ENCODE results near the gene ZNF609.

GRCh38 chr15:64731805-64732151 is 271.4 kb downstream of the ZNF609 start:
- TF ChIP-seq CTCF (conservative IDR thresholded peaks at IDR 0.05; ENCODE audit: low read depth, low read length): no peak
- TF ChIP-seq EZH2 (IDR thresholded peaks at IDR 0.05; ENCODE audit: borderline replicate concordance, low read depth, low read length, poor library complexity, severe bottlenecking): no peak

Data from A673 (cell line).